ENCODE measurements around the gene FMNL2.

FMNL2 gene

GRCh38 chr2:152350155-152350679 is 15.2 kb downstream of the FMNL2 start:
- CTCF ChIA-PET, result interaction anchor here (0.6 kb wide), 1 partner anchor 301 kb away, joined by 3 read pairs; no protein-coding TSS in a partner anchor

DNA sequence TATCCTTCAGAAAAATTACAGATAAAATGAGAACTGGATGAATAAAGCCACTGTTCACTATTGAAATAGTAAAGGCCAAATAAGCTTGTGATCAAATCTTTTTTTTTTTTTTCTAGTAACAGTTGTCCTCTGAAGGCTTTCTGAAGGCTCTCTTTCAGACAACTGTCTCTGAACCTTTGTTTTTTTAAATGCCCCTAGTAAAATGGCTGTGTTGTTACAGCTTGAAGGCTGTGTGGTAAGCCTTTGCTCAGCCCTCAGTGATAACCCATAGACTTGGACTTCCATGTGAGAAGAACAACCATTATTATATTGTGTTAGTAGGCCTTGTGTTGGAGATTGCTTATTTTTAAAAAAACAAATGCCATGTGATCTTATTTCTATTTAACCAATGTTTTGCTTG is 17.6 kb downstream of the FMNL2 start:
- ChIA-PET POLR2A (no interaction called here), CTCF (interaction anchor here (0.7 kb wide), 1 partner anchor 344 kb away, joined by 5 read pairs; no protein-coding TSS in a partner anchor)
- DNase-seq (ENCODE audit: extremely low spot score), result no peak
- TF ChIP-seq, protein P1, sequence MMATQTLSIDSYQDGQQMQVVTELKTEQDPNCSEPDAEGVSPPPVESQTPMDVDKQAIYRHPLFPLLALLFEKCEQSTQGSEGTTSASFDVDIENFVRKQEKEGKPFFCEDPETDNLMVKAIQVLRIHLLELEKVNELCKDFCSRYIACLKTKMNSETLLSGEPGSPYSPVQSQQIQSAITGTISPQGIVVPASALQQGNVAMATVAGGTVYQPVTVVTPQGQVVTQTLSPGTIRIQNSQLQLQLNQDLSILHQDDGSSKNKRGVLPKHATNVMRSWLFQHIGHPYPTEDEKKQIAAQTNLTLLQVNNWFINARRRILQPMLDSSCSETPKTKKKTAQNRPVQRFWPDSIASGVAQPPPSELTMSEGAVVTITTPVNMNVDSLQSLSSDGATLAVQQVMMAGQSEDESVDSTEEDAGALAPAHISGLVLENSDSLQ (IDR thresholded peaks at IDR 0.05), result no peak
- TF ChIP-seq ZNF384 (IDR thresholded peaks at IDR 0.05), result no peak
- no peak for TF ChIP-seq HDGF (IDR thresholded peaks at IDR 0.05; ENCODE audit: borderline replicate concordance)
- TF ChIP-seq TARDBP (IDR thresholded peaks at IDR 0.05), result no peak
- TF ChIP-seq BHLHE40 (IDR thresholded peaks at IDR 0.05; ENCODE audit: borderline replicate concordance), result no peak
- TF ChIP-seq L3MBTL2 (conservative IDR thresholded peaks at IDR 0.05), result no peak
- TF ChIP-seq FOXK2 (IDR thresholded peaks at IDR 0.05), result no peak
- no peak for TF ChIP-seq ELF4 (IDR thresholded peaks at IDR 0.05)
- TF ChIP-seq CTBP1 (IDR thresholded peaks at IDR 0.05; ENCODE audit: borderline replicate concordance), result no peak

More at GRCh38 chr2:152350155-152350679, 15.2 kb downstream of the FMNL2 start:
- DNase-seq (ENCODE audit: extremely low spot score), result no peak
- POLR2A ChIA-PET, result no interaction called here
- TF ChIP-seq, protein P1 (IDR thresholded peaks at IDR 0.05), result no peak
- no peak for TF ChIP-seq FOXM1 (IDR thresholded peaks at IDR 0.05; ENCODE audit: borderline replicate concordance)
- no peak for TF ChIP-seq HDGF (IDR thresholded peaks at IDR 0.05; ENCODE audit: borderline replicate concordance)
- TF ChIP-seq SUZ12 (IDR thresholded peaks at IDR 0.05), result no peak
- no peak for TF ChIP-seq ELF4 (IDR thresholded peaks at IDR 0.05)
- no peak for TF ChIP-seq BHLHE40 (IDR thresholded peaks at IDR 0.05; ENCODE audit: borderline replicate concordance)
- TF ChIP-seq LEF1 (IDR thresholded peaks at IDR 0.05; ENCODE audit: borderline replicate concordance), result no peak
- no peak for TF ChIP-seq CTBP1 (IDR thresholded peaks at IDR 0.05; ENCODE audit: borderline replicate concordance)
- no peak for TF ChIP-seq L3MBTL2 (conservative IDR thresholded peaks at IDR 0.05)

- CTCF ChIA-PET, result no interaction called here
- POLR2A ChIA-PET, result no interaction called here
- no peak for DNase-seq (ENCODE audit: extremely low spot score)
- no peak for TF ChIP-seq SUZ12 (IDR thresholded peaks at IDR 0.05)
- no peak for TF ChIP-seq ELF4 (IDR thresholded peaks at IDR 0.05)
- TF ChIP-seq NFRKB (IDR thresholded peaks at IDR 0.05), result no peak
Observed at GRCh38 chr2:152353364-152353763, 18.4 kb downstream of the FMNL2 start.

DNA sequence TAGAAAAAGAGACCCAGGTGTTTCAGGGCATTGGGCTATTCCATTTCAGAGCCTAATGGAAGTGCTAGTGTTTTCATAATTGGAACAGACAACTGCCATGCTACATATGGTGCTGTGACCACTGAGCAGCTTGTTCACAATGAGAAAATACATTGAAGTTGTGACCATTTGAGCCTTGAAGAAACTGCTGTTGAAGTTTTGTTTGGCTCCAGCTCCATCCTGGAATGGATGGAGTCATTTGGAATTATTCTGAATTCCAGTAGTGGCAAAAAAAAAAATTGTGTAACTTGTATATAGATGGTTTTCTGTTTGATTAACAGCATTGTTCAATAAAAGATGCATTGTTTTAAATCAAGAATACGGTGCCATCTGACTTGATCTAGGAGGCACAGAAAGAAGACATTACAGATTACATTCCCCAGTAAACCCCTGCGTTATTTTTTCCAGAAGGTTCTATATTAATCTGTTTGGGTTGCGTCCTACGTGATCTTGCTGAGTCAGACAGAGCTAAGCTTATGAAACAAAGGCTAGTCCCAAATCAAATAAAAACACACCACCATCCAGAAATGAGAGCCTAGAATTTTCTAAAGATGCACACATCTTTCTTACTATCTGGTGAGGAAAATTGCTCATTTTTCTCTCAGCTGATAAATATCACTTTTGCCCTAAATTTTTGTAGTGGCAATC is 19.2 kb downstream of the FMNL2 start:
- DNase-seq (ENCODE audit: extremely low spot score), result no peak
- ChIA-PET POLR2A (no interaction called here), CTCF (no interaction called here)
- no peak for TF ChIP-seq NFRKB (IDR thresholded peaks at IDR 0.05)
- TF ChIP-seq CTBP1 (IDR thresholded peaks at IDR 0.05; ENCODE audit: borderline replicate concordance), result no peak
- no peak for TF ChIP-seq FOXK2 (IDR thresholded peaks at IDR 0.05)
- TF ChIP-seq, protein P1 (IDR thresholded peaks at IDR 0.05), result no peak
- TF ChIP-seq SUZ12 (IDR thresholded peaks at IDR 0.05), result no peak
- no peak for TF ChIP-seq HDGF (IDR thresholded peaks at IDR 0.05; ENCODE audit: borderline replicate concordance)
- TF ChIP-seq ELF4 (IDR thresholded peaks at IDR 0.05), result no peak
- TF ChIP-seq ZNF384 (IDR thresholded peaks at IDR 0.05), result no peak
- no peak for TF ChIP-seq SP1 (IDR thresholded peaks at IDR 0.05)
- TF ChIP-seq BHLHE40 (IDR thresholded peaks at IDR 0.05; ENCODE audit: borderline replicate concordance), result no peak
- no peak for TF ChIP-seq L3MBTL2 (conservative IDR thresholded peaks at IDR 0.05)

GRCh38 chr2:152354909-152355308 is 19.9 kb downstream of the FMNL2 start:
- POLR2A ChIA-PET, result no interaction called here
- TF ChIP-seq CTBP1 (IDR thresholded peaks at IDR 0.05; ENCODE audit: borderline replicate concordance) (no peak), FOXA1 (IDR thresholded peaks at IDR 0.05) (no peak), FOXM1 (IDR thresholded peaks at IDR 0.05; ENCODE audit: borderline replicate concordance) (no peak), ARNT (IDR thresholded peaks at IDR 0.05) (no peak), NFRKB (IDR thresholded peaks at IDR 0.05) (no peak), TARDBP (IDR thresholded peaks at IDR 0.05) (no peak), FOXK2 (IDR thresholded peaks at IDR 0.05) (no peak), L3MBTL2 (conservative IDR thresholded peaks at IDR 0.05) (no peak), ZNF384 (IDR thresholded peaks at IDR 0.05) (no peak), BHLHE40 (IDR thresholded peaks at IDR 0.05; ENCODE audit: borderline replicate concordance) (no peak), ELF4 (IDR thresholded peaks at IDR 0.05) (no peak), SUZ12 (IDR thresholded peaks at IDR 0.05) (no peak), SP1 (IDR thresholded peaks at IDR 0.05) (no peak)
- TF ChIP-seq, protein P1 (IDR thresholded peaks at IDR 0.05), result no peak
- DNase-seq (ENCODE audit: extremely low spot score), result no peak
- CTCF ChIA-PET, result interaction anchor here (0.5 kb wide), 1 partner anchor 48 kb away, joined by 4 read pairs; no protein-coding TSS in a partner anchor

- POLR2A ChIA-PET, result no interaction called here
- TF ChIP-seq L3MBTL2 (conservative IDR thresholded peaks at IDR 0.05) (no peak), ZNF384 (IDR thresholded peaks at IDR 0.05) (no peak), ELF4 (IDR thresholded peaks at IDR 0.05) (no peak), HDGF (IDR thresholded peaks at IDR 0.05; ENCODE audit: borderline replicate concordance) (no peak), SUZ12 (IDR thresholded peaks at IDR 0.05) (no peak), BHLHE40 (IDR thresholded peaks at IDR 0.05; ENCODE audit: borderline replicate concordance) (no peak), FOXK2 (IDR thresholded peaks at IDR 0.05) (no peak), FOXA1 (IDR thresholded peaks at IDR 0.05) (no peak), LEF1 (IDR thresholded peaks at IDR 0.05; ENCODE audit: borderline replicate concordance) (no peak), CTBP1 (IDR thresholded peaks at IDR 0.05; ENCODE audit: borderline replicate concordance) (no peak), ARNT (IDR thresholded peaks at IDR 0.05) (no peak)
- no peak for DNase-seq (ENCODE audit: extremely low spot score)
- CTCF ChIA-PET, result interaction anchor here (0.5 kb wide), 1 partner anchor 48 kb away, joined by 4 read pairs; no protein-coding TSS in a partner anchor
Observed at GRCh38 chr2:152355409-152355831, 20.4 kb downstream of the FMNL2 start.

Measured in HEK293T (cell line).